ENCODE measurements around the gene CD38.
A peak's percentile ranks its signal among the peaks of the same experiment; 100 is the strongest.
"Not testable (repeated sequence)": the region's sequence is repeated elsewhere in the genome, so short reads cannot be mapped to it uniquely, and the experiment has no call there.

CD38 gene

GRCh38 chr4:15851969-15852368 is 73.8 kb downstream of the CD38 start:
- TF ChIP-seq, protein P1, sequence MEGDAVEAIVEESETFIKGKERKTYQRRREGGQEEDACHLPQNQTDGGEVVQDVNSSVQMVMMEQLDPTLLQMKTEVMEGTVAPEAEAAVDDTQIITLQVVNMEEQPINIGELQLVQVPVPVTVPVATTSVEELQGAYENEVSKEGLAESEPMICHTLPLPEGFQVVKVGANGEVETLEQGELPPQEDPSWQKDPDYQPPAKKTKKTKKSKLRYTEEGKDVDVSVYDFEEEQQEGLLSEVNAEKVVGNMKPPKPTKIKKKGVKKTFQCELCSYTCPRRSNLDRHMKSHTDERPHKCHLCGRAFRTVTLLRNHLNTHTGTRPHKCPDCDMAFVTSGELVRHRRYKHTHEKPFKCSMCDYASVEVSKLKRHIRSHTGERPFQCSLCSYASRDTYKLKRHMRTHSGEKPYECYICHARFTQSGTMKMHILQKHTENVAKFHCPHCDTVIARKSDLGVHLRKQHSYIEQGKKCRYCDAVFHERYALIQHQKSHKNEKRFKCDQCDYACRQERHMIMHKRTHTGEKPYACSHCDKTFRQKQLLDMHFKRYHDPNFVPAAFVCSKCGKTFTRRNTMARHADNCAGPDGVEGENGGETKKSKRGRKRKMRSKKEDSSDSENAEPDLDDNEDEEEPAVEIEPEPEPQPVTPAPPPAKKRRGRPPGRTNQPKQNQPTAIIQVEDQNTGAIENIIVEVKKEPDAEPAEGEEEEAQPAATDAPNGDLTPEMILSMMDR (IDR thresholded peaks at IDR 0.05; ENCODE audit: low read depth, low read length, missing control alignments) = no peak
- H3K36me3 ChIP-seq (replicated peaks) = no peaks in the 10 kb centered on the region
- no peak overlapping the region for H3K4me3 ChIP-seq (ENCODE audit: low read depth, low read length)
- H3K27me3 ChIP-seq (replicated peaks) = no peaks in the 10 kb centered on the region
- in situ Hi-C loops (cut with HindIII; ENCODE audit: low pct_ligation_motif_present, low sequenced_read_pairs) = no loop called here
- H3K27ac ChIP-seq = no peak overlapping the region
- no peak for DNase-seq

- TF ChIP-seq, protein P1 (IDR thresholded peaks at IDR 0.05; ENCODE audit: low read depth, low read length, missing control alignments) = no peak
- DNase-seq = no peak
- no peaks in the 10 kb centered on the region for H3K27me3 ChIP-seq (replicated peaks)
- in situ Hi-C loops (cut with HindIII; ENCODE audit: low pct_ligation_motif_present, low sequenced_read_pairs) = no loop called here
- H3K4me3 ChIP-seq (ENCODE audit: low read depth, low read length) = no peak overlapping the region
- H3K36me3 ChIP-seq (replicated peaks) = no peaks in the 10 kb centered on the region
- no peak overlapping the region for H3K27ac ChIP-seq
Observed at GRCh38 chr4:15852524-15852923, 74.4 kb downstream of the CD38 start.

DNA sequence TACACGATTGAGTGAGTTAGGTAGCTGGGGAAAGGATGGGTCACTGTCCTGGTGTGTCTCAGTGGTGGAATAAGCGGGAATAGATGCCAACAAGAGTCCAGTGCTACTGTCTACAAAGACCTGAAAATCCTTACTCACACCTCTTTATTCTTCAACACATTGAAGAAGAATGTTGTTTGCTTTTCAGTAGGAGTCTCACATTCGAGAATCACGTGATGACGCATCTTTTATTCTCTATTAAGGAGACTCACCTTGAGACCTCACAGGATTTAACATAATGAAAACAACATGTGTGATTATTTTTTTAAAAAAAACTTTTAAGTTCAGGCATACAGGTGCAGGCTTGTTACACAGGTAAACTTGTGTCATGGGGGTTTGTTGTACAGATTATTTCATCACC is 75.2 kb downstream of the CD38 start:
- H3K36me3 ChIP-seq (replicated peaks) = no peaks in the 10 kb centered on the region
- no peak for DNase-seq
- TF ChIP-seq, protein P1 (IDR thresholded peaks at IDR 0.05; ENCODE audit: low read depth, low read length, missing control alignments) = no peak
- H3K4me3 ChIP-seq (ENCODE audit: low read depth, low read length) = no peak overlapping the region
- no peak overlapping the region for H3K27ac ChIP-seq
- in situ Hi-C loops (cut with HindIII; ENCODE audit: low pct_ligation_motif_present, low sequenced_read_pairs) = no loop called here
- H3K27me3 ChIP-seq (replicated peaks) = no peaks in the 10 kb centered on the region

DNA sequence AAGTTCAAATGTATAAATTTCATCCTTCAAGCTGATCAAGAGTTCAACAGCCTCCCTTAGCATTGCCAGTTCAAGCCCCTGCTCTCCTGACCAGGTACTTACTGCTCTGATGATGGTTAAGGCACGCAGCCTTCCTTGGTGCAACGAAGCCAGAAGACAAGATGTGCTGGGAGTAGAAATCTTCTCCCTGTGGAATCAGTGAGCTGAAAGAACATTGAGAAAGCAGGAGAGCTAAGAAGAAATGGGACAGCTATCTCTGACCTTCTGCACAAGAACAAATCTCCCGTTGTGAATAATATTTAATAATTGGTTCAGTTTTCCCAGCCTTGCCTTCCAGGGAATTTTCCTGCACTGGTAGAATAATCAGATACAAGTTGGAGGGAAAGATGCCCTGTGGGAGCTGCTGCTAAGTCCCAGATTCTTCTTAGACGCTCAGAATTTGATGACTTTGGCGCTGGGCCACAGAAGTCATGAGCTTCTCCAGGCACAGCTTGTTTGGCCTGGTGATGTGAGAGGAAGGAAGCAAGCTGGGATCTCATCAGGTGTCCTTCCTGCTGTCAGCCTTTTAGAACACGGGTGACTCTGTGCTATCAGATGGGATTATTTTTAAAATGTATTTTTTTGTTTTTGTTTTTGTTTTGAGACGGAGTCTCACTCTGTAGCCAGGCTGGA is 77.8 kb downstream of the CD38 start:
- H3K27me3 ChIP-seq (replicated peaks) = no peaks in the 10 kb centered on the region
- in situ Hi-C loops (cut with HindIII; ENCODE audit: low pct_ligation_motif_present, low sequenced_read_pairs) = no loop called here
- TF ChIP-seq, protein P1 (IDR thresholded peaks at IDR 0.05; ENCODE audit: low read depth, low read length, missing control alignments) = no peak
- H3K36me3 ChIP-seq (replicated peaks) = no peaks in the 10 kb centered on the region
- H3K27ac ChIP-seq = no peak overlapping the region
- DNase-seq = peak; percentile 52
- H3K4me3 ChIP-seq (ENCODE audit: low read depth, low read length) = no peak overlapping the region

GRCh38 chr4:15861198-15861597 is 83.1 kb downstream of the CD38 start:
- H3K27ac ChIP-seq; H3K27me3 ChIP-seq (replicated peaks); in situ Hi-C loops (cut with HindIII; ENCODE audit: low pct_ligation_motif_present, low sequenced_read_pairs); H3K36me3 ChIP-seq (replicated peaks); H3K4me3 ChIP-seq (ENCODE audit: low read depth, low read length); DNase-seq: not testable (repeated sequence)

DNA sequence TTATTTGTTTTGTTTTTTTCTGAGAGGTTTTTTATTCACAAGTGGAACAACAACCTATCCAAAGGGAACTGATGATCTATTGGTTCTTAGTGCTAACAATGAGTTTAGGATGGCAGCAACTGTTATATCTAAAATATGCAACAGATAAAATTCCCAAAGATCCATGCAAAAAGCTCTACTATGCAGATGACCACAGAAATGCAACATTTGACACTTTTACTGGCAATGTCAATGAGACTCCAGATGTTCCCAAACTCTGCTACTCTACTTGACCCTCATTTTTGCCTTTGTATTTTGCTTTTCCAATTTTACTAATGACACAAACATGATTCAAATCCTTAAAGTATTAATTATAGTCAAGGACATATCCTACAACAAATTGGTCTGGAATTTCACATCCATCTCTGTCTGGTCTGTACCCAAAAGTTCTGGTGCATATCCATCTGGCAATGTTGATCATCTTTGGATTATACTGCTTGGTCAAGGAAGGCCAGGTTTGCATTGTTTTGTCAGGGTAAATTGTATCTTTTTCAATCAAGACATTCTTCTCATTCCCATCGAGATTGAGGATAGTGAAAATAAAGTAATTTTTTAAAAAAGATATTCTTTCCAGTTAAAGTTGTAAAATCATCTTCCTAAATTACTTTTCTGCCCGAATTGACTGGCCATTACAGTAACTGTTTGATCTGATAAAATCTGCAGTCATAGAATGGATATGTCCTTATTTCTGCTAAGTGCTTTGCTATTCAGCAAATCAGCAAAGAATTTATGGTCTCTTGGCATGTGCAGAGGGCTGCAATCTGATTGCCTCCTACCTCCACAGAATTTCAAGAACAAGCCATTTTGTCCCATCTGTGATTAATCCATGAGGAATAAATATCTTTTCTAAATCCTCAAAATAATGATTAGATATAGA is 86.8 kb downstream of the CD38 start:
- no peaks in the 10 kb centered on the region for H3K27me3 ChIP-seq (replicated peaks)
- H3K36me3 ChIP-seq (replicated peaks) = no peaks in the 10 kb centered on the region
- H3K27ac ChIP-seq = no peak overlapping the region
- TF ChIP-seq, protein P1 (IDR thresholded peaks at IDR 0.05; ENCODE audit: low read depth, low read length, missing control alignments) = no peak
- in situ Hi-C loops (cut with HindIII; ENCODE audit: low pct_ligation_motif_present, low sequenced_read_pairs) = no loop called here
- DNase-seq = no peak
- H3K4me3 ChIP-seq (ENCODE audit: low read depth, low read length) = no peak overlapping the region

Data from brain microvascular endothelial cell (primary cell).